Left ventricle myocardium inferior (tissue), 1 donor: ENCODE results near the gene KLF15. TPM values are rescaled to one million over a fixed set of nuclear protein-coding genes. Genes with fewer than 3 reads are reported as not detected.

Source experiments
- DNase-seq: peaks from one replicate; pipeline ENCODE4 v3.0.0-alpha.2; 2020
- H3K27ac ChIP-seq: fragments of 200-600 bp; replicated peaks from 2 replicates; pipeline ENCODE4 v1.8.0; 2021
- H3K27me3 ChIP-seq: fragments of 200-600 bp; 2 replicates; pipeline ENCODE4 v1.8.0; 2021; ENCODE audit warnings: low read depth
- H3K36me3 ChIP-seq: fragments of 200-600 bp; 2 replicates; pipeline ENCODE4 v1.8.0; 2021
- H3K4me1 ChIP-seq: fragments of 200-600 bp; 2 replicates; pipeline ENCODE4 v1.8.0; 2021
- H3K4me3 ChIP-seq: fragments of 200-600 bp; 2 replicates; pipeline ENCODE4 v1.8.0; 2021; ENCODE audit warnings: mild to moderate bottlenecking, moderate library complexity
- H3K9me3 ChIP-seq: fragments of 200-600 bp; replicated peaks from 2 replicates; pipeline ENCODE4 v1.8.0; 2021
- intact Hi-C: fragments of 100-400 bp; cut with micrococcal nuclease; formaldehyde crosslinking; loops from one replicate; pipeline ENCODE4 v1.11.0; 2022
- total RNA-seq: library from RNA; stranded (reverse); fragmentation: NEBNext Ultra II Directional; extraction: Animal tissue kit (Norgen Biotek cat#: 25700); gene quantifications from one replicate; pipeline ENCODE4 v1.2.1, GENCODE V29; 2021
- TF ChIP-seq, protein P1 (sequence below): fragments of 200-600 bp; IDR thresholded peaks from 2 replicates; pipeline ENCODE4 v1.8.0; 2021; ENCODE audit warnings: antibody characterized with exemption, mild to moderate bottlenecking, borderline replicate concordance
- donor health status: DM: no; HTN: yes; CAD: no; lungs with severe emphysema.

Gene KLF15
- total RNA-seq, 1 donor from 2014 or later = 44.6 TPM

DNA sequence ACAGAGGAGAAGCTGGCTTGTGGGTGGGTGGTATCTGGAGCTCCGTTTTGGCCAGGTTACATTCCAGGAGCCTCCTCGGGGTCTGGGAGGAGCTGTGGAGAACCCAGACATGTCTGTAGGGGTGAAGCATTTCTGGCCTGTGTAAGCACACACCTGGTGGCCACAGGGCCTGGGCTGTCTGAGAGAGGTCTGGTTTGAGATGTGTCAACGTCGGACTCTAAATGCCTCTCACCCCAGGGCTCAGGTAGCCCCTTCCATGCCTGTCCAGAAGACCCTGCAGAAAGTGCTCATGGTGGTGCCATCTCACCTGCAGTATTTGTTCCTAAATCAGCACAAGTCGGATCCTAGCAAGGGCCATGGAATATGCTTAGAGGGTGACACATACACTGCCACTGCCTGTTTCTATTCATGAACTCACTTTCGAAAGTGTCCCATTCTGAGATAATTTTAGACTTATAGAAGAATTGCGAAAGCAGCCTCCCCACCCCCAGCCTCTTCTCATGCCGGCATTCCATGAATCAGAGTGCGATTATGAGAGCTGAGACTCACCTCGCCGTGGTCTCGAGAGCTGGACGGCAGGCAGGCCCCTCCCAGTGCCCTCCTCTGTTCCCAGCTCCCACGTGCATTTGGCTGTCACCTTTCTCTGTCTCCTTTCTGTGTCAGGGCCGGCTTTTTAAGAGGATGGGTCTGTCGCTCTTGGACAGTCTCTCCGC lies 63.7 kb downstream of the KLF15 start:
- Histone ChIP-seq H3K9me3 (peaks cover 3% of the 10 kb centered on the region), H3K27me3 (peaks cover under 1% of the 10 kb centered on the region), H3K36me3 (no peaks in the 10 kb centered on the region), H3K27ac (peak overlapping the region; percentile 81), H3K4me1 (peaks cover 33% of the 10 kb centered on the region), H3K4me3 (no peak overlapping the region)
- peak; percentile 59 for DNase-seq
- intact Hi-C loops = no loop called here
- TF ChIP-seq, protein P1, sequence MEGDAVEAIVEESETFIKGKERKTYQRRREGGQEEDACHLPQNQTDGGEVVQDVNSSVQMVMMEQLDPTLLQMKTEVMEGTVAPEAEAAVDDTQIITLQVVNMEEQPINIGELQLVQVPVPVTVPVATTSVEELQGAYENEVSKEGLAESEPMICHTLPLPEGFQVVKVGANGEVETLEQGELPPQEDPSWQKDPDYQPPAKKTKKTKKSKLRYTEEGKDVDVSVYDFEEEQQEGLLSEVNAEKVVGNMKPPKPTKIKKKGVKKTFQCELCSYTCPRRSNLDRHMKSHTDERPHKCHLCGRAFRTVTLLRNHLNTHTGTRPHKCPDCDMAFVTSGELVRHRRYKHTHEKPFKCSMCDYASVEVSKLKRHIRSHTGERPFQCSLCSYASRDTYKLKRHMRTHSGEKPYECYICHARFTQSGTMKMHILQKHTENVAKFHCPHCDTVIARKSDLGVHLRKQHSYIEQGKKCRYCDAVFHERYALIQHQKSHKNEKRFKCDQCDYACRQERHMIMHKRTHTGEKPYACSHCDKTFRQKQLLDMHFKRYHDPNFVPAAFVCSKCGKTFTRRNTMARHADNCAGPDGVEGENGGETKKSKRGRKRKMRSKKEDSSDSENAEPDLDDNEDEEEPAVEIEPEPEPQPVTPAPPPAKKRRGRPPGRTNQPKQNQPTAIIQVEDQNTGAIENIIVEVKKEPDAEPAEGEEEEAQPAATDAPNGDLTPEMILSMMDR = no peak

Other genes starting within 250 kb of the KLF15 start
- 24.3 TPM for gene ALDH1L1, start 176.8 kb downstream of the KLF15 start, total RNA-seq
- not detected for gene CFAP100, start 37.5 kb upstream of the KLF15 start, total RNA-seq
- gene ZXDC, start 118.5 kb upstream of the KLF15 start, total RNA-seq = 15.6 TPM
- gene UROC1, start 160.4 kb upstream of the KLF15 start, total RNA-seq = not detected
- gene CHST13, start 166.7 kb upstream of the KLF15 start, total RNA-seq = 0.11 TPM
- gene C3orf22, start 201.5 kb upstream of the KLF15 start, total RNA-seq = not detected